Endodermal cell (in vitro differentiated cells): ENCODE results near the gene TCF7L2. TPM values are rescaled to one million over a fixed set of nuclear protein-coding genes. Genes with fewer than 3 reads are reported as not detected.

Experiments
- DNase-seq: peaks from one replicate; pipeline ENCODE4 v3.0.0-alpha.2; 2017
- H3K27ac ChIP-seq: 2 replicates; pipeline ENCODE4 v1.5.1; 2013; ENCODE audit warnings: mild to moderate bottlenecking, low read depth, low read length, moderate library complexity
- H3K27me3 ChIP-seq: 2 replicates; pipeline ENCODE4 v1.6.1; 2013; ENCODE audit warnings: mild to moderate bottlenecking, low read length, moderate library complexity; ENCODE audit not compliant: insufficient read depth, control insufficient read depth, poor library complexity, severe bottlenecking
- H3K36me3 ChIP-seq: 2 replicates; pipeline ENCODE4 v1.7.0; 2013; ENCODE audit warnings: mild to moderate bottlenecking, low read length, moderate library complexity; ENCODE audit not compliant: control insufficient read depth, insufficient read depth
- H3K4me1 ChIP-seq: one replicate; pipeline ENCODE4 v1.7.0; 2013; ENCODE audit warnings: low read length; ENCODE audit not compliant: control insufficient read depth, insufficient read depth
- H3K4me3 ChIP-seq: 2 replicates; pipeline ENCODE4 v1.5.1; 2013; ENCODE audit warnings: mild to moderate bottlenecking, low read length, moderate library complexity
- H3K9ac ChIP-seq: 2 replicates; pipeline ENCODE4 v1.6.1; 2013; ENCODE audit warnings: mild to moderate bottlenecking, low read length, moderate library complexity; ENCODE audit not compliant: poor library complexity, severe bottlenecking; ENCODE audit errors: extremely low read depth
- H3K9me3 ChIP-seq: 2 replicates; pipeline ENCODE4 v1.6.1; 2013; ENCODE audit warnings: mild to moderate bottlenecking, low read length, moderate library complexity; ENCODE audit not compliant: control insufficient read depth
- H3K27ac Mint-ChIP-seq: 2 replicates; pipeline ENCODE4 v1.8.0; 2020; ENCODE audit warnings: mixed read lengths
- H3K27me3 Mint-ChIP-seq: 2 replicates; pipeline ENCODE4 v1.8.0; 2021; ENCODE audit warnings: mild to moderate bottlenecking, mixed read lengths; ENCODE audit not compliant: insufficient read depth
- H3K36me3 Mint-ChIP-seq: 2 replicates; pipeline ENCODE4 v1.8.0; 2020; ENCODE audit warnings: low read depth, mixed read lengths
- H3K4me1 Mint-ChIP-seq: 2 replicates; pipeline ENCODE4 v1.8.0; 2020; ENCODE audit warnings: mixed read lengths
- H3K4me3 Mint-ChIP-seq: 2 replicates; pipeline ENCODE4 v1.8.0; 2020; ENCODE audit warnings: mild to moderate bottlenecking, moderate library complexity, mixed read lengths
- H3K9me3 Mint-ChIP-seq: 2 replicates; pipeline ENCODE4 v1.8.0; 2020; ENCODE audit warnings: mild to moderate bottlenecking, mixed read lengths
- CTCF ChIP-seq: fragments of 200-600 bp; sonication (generic); conservative IDR thresholded peaks from 2 replicates; pipeline ENCODE4 v1.5.0; 2021; ENCODE audit warnings: antibody characterized with exemption, mild to moderate bottlenecking
- WGBS, 2 experiments: methylation state at CpG; one replicate each; pipeline versions ENCODE4 v1.1.5 to v1.1.7; 2013; ENCODE audit warnings: missing lambda C conversion rate in 2 of 2, mixed read lengths in 1 of 2; ENCODE audit not compliant: insufficient coverage in 1 of 2, insufficient read length in 1 of 2; 5-methylcytosine and 5-hydroxymethylcytosine counted together
- total RNA-seq, 2 donors: library from RNA; stranded (reverse); fragmentation: NEBNext Ultra II Directional in 1 of 2; extraction: Animal tissue kit (Norgen Biotek cat#: 25700) in 1 of 2; gene quantifications; 2 replicates in 1 of 2; 3 replicates in 1 of 2; pipeline ENCODE4 v1.2.1, GENCODE V29; 2021

Gene TCF7L2
- total RNA-seq, 2 donors from 2014 or later: 73.2 to 105 TPM

- H3K4me1 Mint-ChIP-seq: peaks cover 66% of the 10 kb centered on the region
- Histone ChIP-seq H3K27me3 (no peaks in the 10 kb centered on the region), H3K4me1 (peaks cover 7% of the 10 kb centered on the region), H3K9ac (no peak overlapping the region), H3K36me3 (no peaks in the 10 kb centered on the region), H3K27ac (no peak overlapping the region), H3K4me3 (peak overlapping the region; percentile 24), H3K9me3 (no peaks in the 10 kb centered on the region)
- H3K36me3 Mint-ChIP-seq: peaks cover 5% of the 10 kb centered on the region
- no peaks in the 10 kb centered on the region for H3K9me3 Mint-ChIP-seq
- no peak for TF ChIP-seq CTCF
- H3K4me3 Mint-ChIP-seq: no peak overlapping the region
- no peak overlapping the region for H3K27ac Mint-ChIP-seq
- WGBS, 2 experiments: 62 to 64% methylated on average over 6 of the region's 6 CpGs
- DNase-seq: no peak
- H3K27me3 Mint-ChIP-seq: peaks cover 6% of the 10 kb centered on the region
These were observed 175.6 kb downstream of the TCF7L2 start for GRCh38 chr10:113125612-113126011.

GRCh38 chr10:113126229-113127201 is 176.5 kb downstream of the TCF7L2 start:
- H3K4me3 ChIP-seq: peak overlapping the region; percentile 50
- Mint-ChIP-seq H3K36me3 (peaks cover 7% of the 10 kb centered on the region), H3K27ac (no peak overlapping the region), H3K4me3 (peak overlapping the region; percentile 45), H3K4me1 (peaks cover 64% of the 10 kb centered on the region), H3K27me3 (peaks cover 6% of the 10 kb centered on the region), H3K9me3 (no peaks in the 10 kb centered on the region)
- no peaks in the 10 kb centered on the region for H3K27me3 ChIP-seq
- WGBS, 2 experiments: 0 to 6% methylated on average over 5 to 52 of the region's 53 CpGs
- H3K4me1 ChIP-seq: peaks cover 9% of the 10 kb centered on the region
- H3K27ac ChIP-seq: no peak overlapping the region
- no peaks in the 10 kb centered on the region for H3K9me3 ChIP-seq
- no peak overlapping the region for H3K9ac ChIP-seq
- peak; percentile 80 for TF ChIP-seq CTCF
- H3K36me3 ChIP-seq: no peaks in the 10 kb centered on the region
- peak; percentile 88 for DNase-seq

- H3K27ac Mint-ChIP-seq: peak overlapping the region; percentile 74
These were observed 177.3 kb downstream of the TCF7L2 start for GRCh38 chr10:113127261-113127900.

More at GRCh38 chr10:113127261-113127900, 177.3 kb downstream of the TCF7L2 start:
- no peak overlapping the region for H3K9ac ChIP-seq
- Mint-ChIP-seq H3K4me1 (peaks cover 73% of the 10 kb centered on the region), H3K9me3 (no peaks in the 10 kb centered on the region), H3K4me3 (peak overlapping the region; percentile 45), H3K27me3 (peaks cover 6% of the 10 kb centered on the region), H3K36me3 (peaks cover 5% of the 10 kb centered on the region)
- no peaks in the 10 kb centered on the region for H3K9me3 ChIP-seq
- DNase-seq: no peak
- H3K36me3 ChIP-seq: no peaks in the 10 kb centered on the region
- H3K27me3 ChIP-seq: no peaks in the 10 kb centered on the region
- WGBS, 2 experiments: 21 to 27% methylated on average over 5 to 11 of the region's 11 CpGs
- H3K4me3 ChIP-seq: peak overlapping the region; percentile 50
- no peak for TF ChIP-seq CTCF
- H3K27ac ChIP-seq: no peak overlapping the region
- peaks cover 16% of the 10 kb centered on the region for H3K4me1 ChIP-seq
